Mesendoderm (in vitro differentiated cells): ENCODE data around the gene ZNF660. TPM values are rescaled to one million over a fixed set of nuclear protein-coding genes. Genes with fewer than 3 reads are reported as not detected.
"Not testable (repeated sequence)": the region's sequence is repeated elsewhere in the genome, so short reads cannot be mapped to it uniquely, and the experiment has no call there.

Experiments
- DNase-seq: peaks from one replicate; pipeline ENCODE4 v3.0.0; 2013
- H2AK5ac ChIP-seq: 2 replicates; pipeline ENCODE4 v1.6.1; 2013; ENCODE audit warnings: low read length, inconsistent platforms
- H2BK120ac ChIP-seq: 2 replicates; pipeline ENCODE4 v1.6.1; 2013; ENCODE audit warnings: low read depth, mild to moderate bottlenecking, low read length, moderate library complexity, mixed read lengths
- H2BK15ac ChIP-seq: replicated peaks from 2 replicates; pipeline ENCODE4 v1.6.1; 2013; ENCODE audit warnings: low read depth, mild to moderate bottlenecking, moderate library complexity
- H2BK5ac ChIP-seq: 2 replicates; pipeline ENCODE4 v1.6.1; 2013; ENCODE audit warnings: low read length, inconsistent platforms
- H3K18ac ChIP-seq: 2 replicates; pipeline ENCODE4 v1.6.1; 2013; ENCODE audit warnings: mild to moderate bottlenecking, low read length, mixed read lengths
- H3K23ac ChIP-seq: one replicate; pipeline ENCODE4 v1.6.1; 2013; ENCODE audit warnings: low read length
- H3K27ac ChIP-seq: 2 replicates; pipeline ENCODE4 v1.5.1; 2013; ENCODE audit warnings: low read depth, mild to moderate bottlenecking, inconsistent platforms, low read length, moderate library complexity
- H3K27me3 ChIP-seq: 2 replicates; pipeline ENCODE4 v1.6.1; 2013; ENCODE audit warnings: low read length, control low read depth, mild to moderate bottlenecking, inconsistent platforms; ENCODE audit not compliant: insufficient read depth, poor library complexity
- H3K36me3 ChIP-seq: 2 replicates; pipeline ENCODE4 v1.6.1; 2013; ENCODE audit warnings: low read length, inconsistent platforms; ENCODE audit not compliant: control insufficient read depth, insufficient read depth
- H3K4ac ChIP-seq: one replicate; pipeline ENCODE4 v1.6.1; 2013; ENCODE audit warnings: low read depth, mild to moderate bottlenecking, low read length, moderate library complexity
- H3K4me1 ChIP-seq: 2 replicates; pipeline ENCODE4 v1.6.1; 2013; ENCODE audit warnings: low read depth, low read length, inconsistent platforms; ENCODE audit not compliant: control insufficient read depth
- H3K4me2 ChIP-seq: 2 replicates; pipeline ENCODE4 v1.6.1; 2013; ENCODE audit warnings: low read length
- H3K4me3 ChIP-seq: 2 replicates; pipeline ENCODE4 v1.5.1; 2013; ENCODE audit warnings: mild to moderate bottlenecking, low read length
- H3K56ac ChIP-seq: one replicate; pipeline ENCODE4 v1.6.1; 2013; ENCODE audit warnings: low read length
- H3K79me1 ChIP-seq: 2 replicates; pipeline ENCODE4 v1.6.1; 2013; ENCODE audit warnings: low read length, inconsistent platforms
- H3K79me2 ChIP-seq: 2 replicates; pipeline ENCODE4 v1.6.1; 2013; ENCODE audit warnings: mild to moderate bottlenecking, low read length; ENCODE audit not compliant: control insufficient read depth, insufficient read depth
- H3K9ac ChIP-seq: 2 replicates; pipeline ENCODE4 v1.6.1; 2013; ENCODE audit warnings: low read length, inconsistent platforms
- H4K5ac ChIP-seq: one replicate; pipeline ENCODE4 v1.6.1; 2013; ENCODE audit warnings: low read length
- H4K8ac ChIP-seq: one replicate; pipeline ENCODE4 v1.6.1; 2013; ENCODE audit warnings: low read depth, mild to moderate bottlenecking, control low read depth, low read length, moderate library complexity
- WGBS: extraction: QIAGEN DNeasy Blood & Tissue Kit; methylation state at CpG from one replicate; pipeline ENCODE4 v1.1.7; 2013; ENCODE audit warnings: low lambda C conversion rate, missing lambda C conversion rate; ENCODE audit not compliant: insufficient coverage; ENCODE audit errors: extremely low coverage; 5-methylcytosine and 5-hydroxymethylcytosine counted together
- polyA plus RNA-seq, 2 experiments: library from polyadenylated mRNA; stranded (reverse); fragments of 200-250 nt; gene quantifications; one replicate each; pipeline ENCODE4 v1.2.3, GENCODE V29; 2013

ZNF660 gene
- 6.3 TPM for polyA plus RNA-seq (2013, experiment 1 of 2)
- polyA plus RNA-seq (2013, experiment 2 of 2), result 6.5 TPM

GRCh38 chr3:44584646-44585501 lies at the start of gene ZNF660:
ZNF660 (plus strand) TSS chr3:44584964; CDS start chr3:44594194, 9,230 bp downstream.
- H3K79me2 ChIP-seq, result no peaks in the 10 kb centered on the region
- H2BK15ac ChIP-seq, result no peak within 1 kb of the TSS
- H3K9ac ChIP-seq, result peak within 1 kb of the TSS; percentile 89
- H4K5ac ChIP-seq, result no peak within 1 kb of the TSS
- H3K36me3 ChIP-seq, result peaks cover 5% of the 10 kb centered on the region
- H2BK120ac ChIP-seq, result no peak within 1 kb of the TSS
- H2AK5ac ChIP-seq, result no peak within 1 kb of the TSS
- no CpG with 5 or more reads among the region's 41 CpGs for WGBS
- H2BK5ac ChIP-seq, result no peak within 1 kb of the TSS
- peaks cover 2% of the 10 kb centered on the region for H3K4me1 ChIP-seq
- H3K4ac ChIP-seq, result peak within 1 kb of the TSS; percentile 49
- peaks cover 6% of the 10 kb centered on the region for H3K79me1 ChIP-seq
- H3K4me2 ChIP-seq, result peak within 1 kb of the TSS; percentile 74
- peak; percentile 97 for DNase-seq
- peak within 1 kb of the TSS; percentile 54 for H3K18ac ChIP-seq
- peak within 1 kb of the TSS; percentile 93 for H3K56ac ChIP-seq
- no peak within 1 kb of the TSS for H4K8ac ChIP-seq
- H3K27me3 ChIP-seq, result no peaks in the 10 kb centered on the region
- no peak within 1 kb of the TSS for H3K27ac ChIP-seq
- H3K4me3 ChIP-seq, result peak within 1 kb of the TSS; percentile 58
- H3K23ac ChIP-seq, result peak within 1 kb of the TSS; percentile 85

- Histone ChIP-seq H3K56ac (no peak overlapping the region), H3K18ac (no peak overlapping the region), H4K5ac (no peak overlapping the region), H3K4ac (no peak overlapping the region), H2BK5ac (no peak overlapping the region), H3K9ac (no peak overlapping the region), H3K36me3 (no peaks in the 10 kb centered on the region), H3K79me1 (no peaks in the 10 kb centered on the region), H2BK15ac (no peak overlapping the region), H3K27ac (no peak overlapping the region), H3K4me2 (no peak overlapping the region), H3K79me2 (no peaks in the 10 kb centered on the region), H4K8ac (no peak overlapping the region), H3K27me3 (no peaks in the 10 kb centered on the region), H3K4me1 (no peaks in the 10 kb centered on the region), H3K4me3 (no peak overlapping the region), H3K23ac (no peak overlapping the region), H2BK120ac (no peak overlapping the region), H2AK5ac (no peak overlapping the region)
- no CpG with 5 or more reads among the region's 1 CpG for WGBS
- no peak for DNase-seq
Observed at GRCh38 chr3:44535364-44535763, 49.4 kb upstream of the ZNF660 start.

GRCh38 chr3:44544811-44545210 lies 40.0 kb upstream of the ZNF660 start:
- not testable (repeated sequence) for H2BK5ac ChIP-seq, H3K4ac ChIP-seq, H3K27me3 ChIP-seq, H3K18ac ChIP-seq, H3K27ac ChIP-seq, H3K4me3 ChIP-seq, H3K4me1 ChIP-seq, H3K56ac ChIP-seq, H3K23ac ChIP-seq, H4K5ac ChIP-seq, H3K36me3 ChIP-seq, H2BK120ac ChIP-seq, H2BK15ac ChIP-seq, H3K79me1 ChIP-seq, H3K79me2 ChIP-seq, H3K4me2 ChIP-seq, H4K8ac ChIP-seq, H3K9ac ChIP-seq, H2AK5ac ChIP-seq
- no CpG with 5 or more reads among the region's 1 CpG for WGBS
- peak; percentile 74 for DNase-seq

- Histone ChIP-seq H2BK15ac (no peak within 1 kb of the TSS), H3K79me2 (peaks cover 4% of the 10 kb centered on the region), H3K23ac (no peak within 1 kb of the TSS), H2AK5ac (peak within 1 kb of the TSS; percentile 78), H3K9ac (peak within 1 kb of the TSS; percentile 83), H2BK5ac (no peak within 1 kb of the TSS), H3K18ac (peak within 1 kb of the TSS; percentile 52), H3K4me3 (peak within 1 kb of the TSS; percentile 76), H4K8ac (no peak within 1 kb of the TSS), H3K36me3 (peaks cover 2% of the 10 kb centered on the region), H3K4me1 (peaks cover 7% of the 10 kb centered on the region), H3K27ac (no peak within 1 kb of the TSS), H3K4me2 (peak within 1 kb of the TSS; percentile 80), H3K79me1 (peaks cover 10% of the 10 kb centered on the region), H3K56ac (peak within 1 kb of the TSS; percentile 94), H3K27me3 (no peaks in the 10 kb centered on the region), H2BK120ac (no peak within 1 kb of the TSS), H4K5ac (peak within 1 kb of the TSS; percentile 95), H3K4ac (peak within 1 kb of the TSS; percentile 89)
- DNase-seq, result peak; percentile 83
- WGBS, result no CpG with 5 or more reads among the region's 68 CpGs
Observed at GRCh38 chr3:44554626-44555592, 29.9 kb upstream of the ZNF660 start, which contains the start of gene ZKSCAN7. ZKSCAN7 (plus strand) TSS chr3:44555193; CDS start chr3:44557048, 1,855 bp downstream.

- Histone ChIP-seq H3K56ac (peak overlapping the region; percentile 94), H3K4me3 (peak overlapping the region; percentile 76), H3K18ac (no peak overlapping the region), H2BK5ac (no peak overlapping the region), H3K4me1 (peaks cover 7% of the 10 kb centered on the region), H3K79me2 (peaks cover 4% of the 10 kb centered on the region), H3K4me2 (peak overlapping the region; percentile 64), H3K36me3 (peaks cover 3% of the 10 kb centered on the region), H3K79me1 (peaks cover 10% of the 10 kb centered on the region), H3K27ac (no peak overlapping the region), H4K8ac (no peak overlapping the region), H4K5ac (peak overlapping the region; percentile 35), H3K9ac (peak overlapping the region; percentile 83), H2BK120ac (no peak overlapping the region), H3K4ac (no peak overlapping the region), H3K23ac (no peak overlapping the region), H2AK5ac (peak overlapping the region; percentile 78), H3K27me3 (no peaks in the 10 kb centered on the region), H2BK15ac (no peak overlapping the region)
- no peak for DNase-seq
- WGBS, result no CpG with 5 or more reads among the region's 5 CpGs
Observed at GRCh38 chr3:44555723-44556122, 29.0 kb upstream of the ZNF660 start.
